Panc1 (cell line): ENCODE results near the gene RNASE9. TPM values are rescaled to one million over a fixed set of nuclear protein-coding genes. Genes with fewer than 3 reads are reported as not detected.

ENCODE experiments used
- ATAC-seq: fragments of 200-7000 bp; cut with Tn5 transposase; 2 replicates; pipeline ENCODE4 v1.9.1; 2020; ENCODE audit warnings: mild to moderate bottlenecking, moderate library complexity
- BruUV-seq: library from RNA; stranded (reverse); fragments of 400-500 nt; replicated peaks from 2 replicates; lab custom pipeline; 2021; lab: Mats Ljungman, UMichigan
- CTCF ChIA-PET: fragments of 300-600 bp; sonication (Branson Sonifier 250); formaldehyde crosslinking; loops from one replicate; lab custom pipeline; 2022; ENCODE audit warnings: antibody characterized with exemption; lab: Charles Lee
- POLR2A ChIA-PET: fragments of 300-600 bp; sonication (Branson Sonifier 250); formaldehyde crosslinking; loops from one replicate; lab custom pipeline; 2022; ENCODE audit warnings: antibody characterized with exemption; lab: Charles Lee
- DNase-seq: peaks from one replicate; pipeline ENCODE4 v3.0.0-alpha.2; 2010; ENCODE audit warnings: low read depth, low spot score
- H3K27ac ChIP-seq: 2 replicates; pipeline ENCODE4 v1.5.1; 2011; ENCODE audit warnings: mild to moderate bottlenecking, low read length, inconsistent platforms
- H3K27me3 ChIP-seq: fragments of 200-500 bp; sonication (Bioruptor generic); 2 replicates; pipeline ENCODE4 v1.6.0; 2014; ENCODE audit warnings: low read length, inconsistent platforms; ENCODE audit not compliant: control insufficient read depth, insufficient read depth
- H3K36me3 ChIP-seq: fragments of 200-500 bp; sonication (Bioruptor generic); 2 replicates; pipeline ENCODE4 v1.5.1; 2014; ENCODE audit warnings: inconsistent platforms, mild to moderate bottlenecking, low read length, moderate library complexity; ENCODE audit not compliant: control insufficient read depth, insufficient read depth
- H3K4me1 ChIP-seq: 2 replicates; pipeline ENCODE4 v1.5.1; 2011; ENCODE audit warnings: inconsistent platforms, mild to moderate bottlenecking, low read length, moderate library complexity; ENCODE audit not compliant: control insufficient read depth, insufficient read depth
- H3K4me3 ChIP-seq, 2 experiments: 2 replicates each; pipeline ENCODE4 v1.5.1; 2011 to 2012; ENCODE audit warnings: low read depth in 2 of 2, low read length in 2 of 2, mild to moderate bottlenecking in 2 of 2, inconsistent platforms in 1 of 2, moderate library complexity in 1 of 2
- H3K9me3 ChIP-seq: fragments of 200-500 bp; sonication (Bioruptor generic); 2 replicates; pipeline ENCODE4 v1.5.1; 2014; ENCODE audit warnings: low read depth, mild to moderate bottlenecking, inconsistent platforms, low read length, moderate library complexity; ENCODE audit not compliant: control insufficient read depth, insufficient read depth
- POLR2AphosphoS5 ChIP-seq: IDR thresholded peaks from 2 replicates; pipeline ENCODE4 v1.6.1; 2012; ENCODE audit warnings: mild to moderate bottlenecking, low read depth, low read length, moderate library complexity
- SIN3A ChIP-seq: IDR thresholded peaks from 2 replicates; pipeline ENCODE4 v1.6.1; 2012; ENCODE audit warnings: low read depth, mild to moderate bottlenecking, low read length, moderate library complexity, borderline replicate concordance; ENCODE audit not compliant: insufficient read depth
- TCF7L2 ChIP-seq: IDR thresholded peaks from 2 replicates; pipeline ENCODE4 v1.6.1; 2011; ENCODE audit warnings: mild to moderate bottlenecking, low read depth, low read length, inconsistent platforms
- in situ Hi-C: cut with HindIII; loops from 2 replicates; pipeline ENCODE4 v1.10.0; 2016; ENCODE audit warnings: low sequenced_read_pairs, low pct_unique_long_range_greater_than_20kb
- intact Hi-C: fragments of 100-400 bp; cut with micrococcal nuclease; formaldehyde crosslinking; loops from one replicate; pipeline ENCODE4 v1.10.0; 2022; ENCODE audit not compliant: unreplicated experiment
- total RNA-seq: library from RNA; stranded (reverse); gene quantifications from one replicate; pipeline ENCODE4 v1.2.1, GENCODE V29; 2021; ENCODE audit not compliant: unreplicated experiment
- TF ChIP-seq, protein P1 (sequence below), 2 experiments: IDR thresholded peaks; 2 replicates each; pipeline ENCODE4 v1.6.1; 2011 to 2012; ENCODE audit warnings: low read depth in 2 of 2, control low read depth in 1 of 2, low read length in 1 of 2, mild to moderate bottlenecking in 1 of 2, moderate library complexity in 1 of 2; ENCODE audit not compliant: insufficient read depth in 1 of 2
- TF ChIP-seq, protein P2 (sequence below): fragments of 450-650 bp; IDR thresholded peaks from 2 replicates; pipeline ENCODE4 v1.5.1; 2017; ENCODE audit warnings: mild to moderate bottlenecking

RNASE9 gene
- total RNA-seq, 1 experiment from 2014 or later: not detected

DNA sequence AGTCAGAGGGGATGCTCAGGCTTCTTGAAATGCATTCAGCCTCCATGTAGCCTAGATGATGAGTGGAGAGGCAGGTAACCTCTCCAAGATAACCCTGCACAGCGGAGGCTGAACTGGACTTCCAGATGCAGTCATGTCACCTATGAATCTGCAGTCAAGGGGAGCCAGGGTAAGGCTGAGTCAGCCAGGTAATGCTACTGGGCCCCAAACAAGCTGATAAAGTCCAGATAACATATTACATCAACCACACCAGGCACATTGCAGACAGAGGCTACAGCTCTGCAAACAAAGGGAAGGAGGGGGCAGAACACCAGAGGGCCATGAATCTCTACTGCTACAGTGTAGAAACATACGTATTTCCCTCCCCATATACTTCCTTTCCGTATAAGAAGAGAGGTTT lies 14.0 kb downstream of the RNASE9 start:
- TF ChIP-seq POLR2AphosphoS5 (no peak), SIN3A (no peak), TCF7L2 (no peak)
- TF ChIP-seq, protein P1, sequence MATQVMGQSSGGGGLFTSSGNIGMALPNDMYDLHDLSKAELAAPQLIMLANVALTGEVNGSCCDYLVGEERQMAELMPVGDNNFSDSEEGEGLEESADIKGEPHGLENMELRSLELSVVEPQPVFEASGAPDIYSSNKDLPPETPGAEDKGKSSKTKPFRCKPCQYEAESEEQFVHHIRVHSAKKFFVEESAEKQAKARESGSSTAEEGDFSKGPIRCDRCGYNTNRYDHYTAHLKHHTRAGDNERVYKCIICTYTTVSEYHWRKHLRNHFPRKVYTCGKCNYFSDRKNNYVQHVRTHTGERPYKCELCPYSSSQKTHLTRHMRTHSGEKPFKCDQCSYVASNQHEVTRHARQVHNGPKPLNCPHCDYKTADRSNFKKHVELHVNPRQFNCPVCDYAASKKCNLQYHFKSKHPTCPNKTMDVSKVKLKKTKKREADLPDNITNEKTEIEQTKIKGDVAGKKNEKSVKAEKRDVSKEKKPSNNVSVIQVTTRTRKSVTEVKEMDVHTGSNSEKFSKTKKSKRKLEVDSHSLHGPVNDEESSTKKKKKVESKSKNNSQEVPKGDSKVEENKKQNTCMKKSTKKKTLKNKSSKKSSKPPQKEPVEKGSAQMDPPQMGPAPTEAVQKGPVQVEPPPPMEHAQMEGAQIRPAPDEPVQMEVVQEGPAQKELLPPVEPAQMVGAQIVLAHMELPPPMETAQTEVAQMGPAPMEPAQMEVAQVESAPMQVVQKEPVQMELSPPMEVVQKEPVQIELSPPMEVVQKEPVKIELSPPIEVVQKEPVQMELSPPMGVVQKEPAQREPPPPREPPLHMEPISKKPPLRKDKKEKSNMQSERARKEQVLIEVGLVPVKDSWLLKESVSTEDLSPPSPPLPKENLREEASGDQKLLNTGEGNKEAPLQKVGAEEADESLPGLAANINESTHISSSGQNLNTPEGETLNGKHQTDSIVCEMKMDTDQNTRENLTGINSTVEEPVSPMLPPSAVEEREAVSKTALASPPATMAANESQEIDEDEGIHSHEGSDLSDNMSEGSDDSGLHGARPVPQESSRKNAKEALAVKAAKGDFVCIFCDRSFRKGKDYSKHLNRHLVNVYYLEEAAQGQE (IDR thresholded peaks at IDR 0.05; ENCODE audit: insufficient read depth in 1 of 2, low read depth in 2 of 2, low read length in 1 of 2): no peak
- TF ChIP-seq, protein P2, sequence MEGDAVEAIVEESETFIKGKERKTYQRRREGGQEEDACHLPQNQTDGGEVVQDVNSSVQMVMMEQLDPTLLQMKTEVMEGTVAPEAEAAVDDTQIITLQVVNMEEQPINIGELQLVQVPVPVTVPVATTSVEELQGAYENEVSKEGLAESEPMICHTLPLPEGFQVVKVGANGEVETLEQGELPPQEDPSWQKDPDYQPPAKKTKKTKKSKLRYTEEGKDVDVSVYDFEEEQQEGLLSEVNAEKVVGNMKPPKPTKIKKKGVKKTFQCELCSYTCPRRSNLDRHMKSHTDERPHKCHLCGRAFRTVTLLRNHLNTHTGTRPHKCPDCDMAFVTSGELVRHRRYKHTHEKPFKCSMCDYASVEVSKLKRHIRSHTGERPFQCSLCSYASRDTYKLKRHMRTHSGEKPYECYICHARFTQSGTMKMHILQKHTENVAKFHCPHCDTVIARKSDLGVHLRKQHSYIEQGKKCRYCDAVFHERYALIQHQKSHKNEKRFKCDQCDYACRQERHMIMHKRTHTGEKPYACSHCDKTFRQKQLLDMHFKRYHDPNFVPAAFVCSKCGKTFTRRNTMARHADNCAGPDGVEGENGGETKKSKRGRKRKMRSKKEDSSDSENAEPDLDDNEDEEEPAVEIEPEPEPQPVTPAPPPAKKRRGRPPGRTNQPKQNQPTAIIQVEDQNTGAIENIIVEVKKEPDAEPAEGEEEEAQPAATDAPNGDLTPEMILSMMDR: no peak
- ATAC-seq: no peak
- Histone ChIP-seq H3K4me3 (no peak overlapping the region), H3K4me1 (no peaks in the 10 kb centered on the region), H3K36me3 (no peaks in the 10 kb centered on the region), H3K9me3 (no peaks in the 10 kb centered on the region), H3K27me3 (0 out of 2 replicates have a peak, but pooled peaks cover 5% of the 10 kb centered on the region), H3K27ac (no peak overlapping the region)
- intact Hi-C loops: no loop called here
- no TSS peak for BruUV-seq
- DNase-seq: no peak
- POLR2A ChIA-PET: no interaction called here
- in situ Hi-C loops: no loop called here
- CTCF ChIA-PET: no interaction called here

DNA sequence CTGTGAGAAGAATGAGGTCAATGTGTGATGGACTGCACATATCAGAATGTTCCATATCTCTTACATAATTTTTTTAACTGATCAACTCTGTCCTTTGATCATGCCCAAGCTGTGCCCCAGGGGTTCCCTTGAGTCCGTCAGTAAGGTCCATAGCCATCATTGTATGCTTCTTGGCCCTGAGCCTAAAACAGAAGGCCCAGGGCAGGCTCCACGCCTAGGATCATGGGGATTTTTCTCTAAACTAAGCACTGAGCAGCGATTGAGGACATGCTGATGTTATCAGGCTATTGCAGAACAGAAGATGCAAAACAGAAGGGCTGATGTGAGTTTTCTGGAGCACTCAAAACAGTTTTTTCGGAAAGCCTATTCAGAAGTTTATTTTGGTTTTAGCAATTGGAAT lies 20.9 kb downstream of the RNASE9 start:
- H3K27ac ChIP-seq: no peak overlapping the region
- 0 out of 2 replicates have a peak, but pooled peaks cover 4% of the 10 kb centered on the region for H3K27me3 ChIP-seq
- DNase-seq: no peak
- BruUV-seq: no TSS peak
- no peak overlapping the region for H3K4me3 ChIP-seq
- TF ChIP-seq, protein P2: no peak
- no peak for TF ChIP-seq POLR2AphosphoS5
- TF ChIP-seq SIN3A: no peak
- TF ChIP-seq TCF7L2: no peak
- TF ChIP-seq, protein P1 (IDR thresholded peaks at IDR 0.05; ENCODE audit: insufficient read depth in 1 of 2, low read depth in 2 of 2, low read length in 1 of 2): no peak
- H3K4me1 ChIP-seq: no peaks in the 10 kb centered on the region
- POLR2A ChIA-PET: no interaction called here
- ATAC-seq: no peak
- in situ Hi-C loops (no loop called here), intact Hi-C loops (no loop called here)
- CTCF ChIA-PET: no interaction called here
- no peaks in the 10 kb centered on the region for H3K36me3 ChIP-seq
- H3K9me3 ChIP-seq: no peaks in the 10 kb centered on the region
